Upper lobe of left lung (tissue), 4 donors: Measurements from ENCODE around the gene RTL1.

Source experiments
- EP300 ChIP-seq, 4 donors: sonication (generic); formaldehyde crosslinking; IDR thresholded peaks; one replicate each; pipeline ENCODE4 v1.5.1; 2017; ENCODE audit warnings: antibody characterized with exemption in 4 of 4, control low read depth in 2 of 4
- POLR2A ChIP-seq, 4 donors: fragments of 450-650 bp; IDR thresholded peaks; one replicate each; pipeline ENCODE4 v1.5.1; 2016 to 2017; ENCODE audit warnings: antibody characterized with exemption in 4 of 4, mild to moderate bottlenecking in 2 of 4
- TF ChIP-seq, protein P1 (sequence below), 6 experiments: fragments of 450-650 bp in 4 of 6; fragments of 200-600 bp in 2 of 6; sonication (generic) in 2 of 6; IDR thresholded peaks; one replicate each; pipeline ENCODE4 v1.5.1; 2016 to 2019; ENCODE audit warnings: antibody characterized with exemption in 6 of 6

DNA sequence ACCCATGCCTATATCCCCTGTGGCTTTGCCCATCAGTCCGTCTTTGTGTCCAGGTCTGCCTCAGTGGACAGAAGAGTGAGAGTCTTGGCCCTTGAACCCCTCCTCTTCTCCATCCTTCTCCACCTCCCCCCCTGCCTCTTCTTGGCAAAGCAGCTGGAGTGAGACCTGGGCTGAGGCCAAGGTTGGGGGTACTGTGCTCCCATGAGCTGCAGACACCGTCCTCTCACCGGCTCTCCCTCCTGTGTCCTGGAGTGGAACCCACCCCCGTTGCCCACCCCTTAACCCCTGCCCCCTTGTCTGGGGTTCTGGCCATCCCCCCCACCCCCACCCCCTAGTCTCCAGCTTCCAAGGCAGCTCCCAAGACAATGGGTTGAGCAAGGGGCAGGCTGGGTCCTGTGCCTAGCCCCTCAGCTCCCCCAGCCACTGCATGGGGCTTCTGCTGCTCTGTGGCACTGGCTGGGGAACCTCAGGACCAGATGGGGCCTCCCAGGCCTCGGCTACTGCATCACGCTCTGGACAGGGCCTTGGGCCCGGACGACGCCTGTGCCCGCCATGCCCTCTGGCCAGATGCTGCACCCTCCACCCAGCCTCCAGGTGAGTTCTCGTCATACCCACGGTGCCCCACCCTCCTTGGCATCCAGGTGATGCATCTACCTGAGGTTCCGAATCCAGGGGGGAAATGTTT lies 35.7 kb downstream of the RTL1 start:
- no peak for TF ChIP-seq POLR2A (IDR thresholded peaks at IDR 0.05)
- TF ChIP-seq, protein P1, sequence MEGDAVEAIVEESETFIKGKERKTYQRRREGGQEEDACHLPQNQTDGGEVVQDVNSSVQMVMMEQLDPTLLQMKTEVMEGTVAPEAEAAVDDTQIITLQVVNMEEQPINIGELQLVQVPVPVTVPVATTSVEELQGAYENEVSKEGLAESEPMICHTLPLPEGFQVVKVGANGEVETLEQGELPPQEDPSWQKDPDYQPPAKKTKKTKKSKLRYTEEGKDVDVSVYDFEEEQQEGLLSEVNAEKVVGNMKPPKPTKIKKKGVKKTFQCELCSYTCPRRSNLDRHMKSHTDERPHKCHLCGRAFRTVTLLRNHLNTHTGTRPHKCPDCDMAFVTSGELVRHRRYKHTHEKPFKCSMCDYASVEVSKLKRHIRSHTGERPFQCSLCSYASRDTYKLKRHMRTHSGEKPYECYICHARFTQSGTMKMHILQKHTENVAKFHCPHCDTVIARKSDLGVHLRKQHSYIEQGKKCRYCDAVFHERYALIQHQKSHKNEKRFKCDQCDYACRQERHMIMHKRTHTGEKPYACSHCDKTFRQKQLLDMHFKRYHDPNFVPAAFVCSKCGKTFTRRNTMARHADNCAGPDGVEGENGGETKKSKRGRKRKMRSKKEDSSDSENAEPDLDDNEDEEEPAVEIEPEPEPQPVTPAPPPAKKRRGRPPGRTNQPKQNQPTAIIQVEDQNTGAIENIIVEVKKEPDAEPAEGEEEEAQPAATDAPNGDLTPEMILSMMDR (IDR thresholded peaks at IDR 0.05): no peak
- TF ChIP-seq EP300 (IDR thresholded peaks at IDR 0.05): no peak
